Stromal cell of bone marrow (primary cell): Measurements from ENCODE around the gene RPL19.
"Not testable (repeated sequence)": the region's sequence is repeated elsewhere in the genome, so short reads cannot be mapped to it uniquely, and the experiment has no call there.

Experiments used
- DNase-seq: peaks from one replicate; pipeline ENCODE4 v3.0.0-alpha.2; 2012; ENCODE audit warnings: low read depth

The RPL19 gene

DNA sequence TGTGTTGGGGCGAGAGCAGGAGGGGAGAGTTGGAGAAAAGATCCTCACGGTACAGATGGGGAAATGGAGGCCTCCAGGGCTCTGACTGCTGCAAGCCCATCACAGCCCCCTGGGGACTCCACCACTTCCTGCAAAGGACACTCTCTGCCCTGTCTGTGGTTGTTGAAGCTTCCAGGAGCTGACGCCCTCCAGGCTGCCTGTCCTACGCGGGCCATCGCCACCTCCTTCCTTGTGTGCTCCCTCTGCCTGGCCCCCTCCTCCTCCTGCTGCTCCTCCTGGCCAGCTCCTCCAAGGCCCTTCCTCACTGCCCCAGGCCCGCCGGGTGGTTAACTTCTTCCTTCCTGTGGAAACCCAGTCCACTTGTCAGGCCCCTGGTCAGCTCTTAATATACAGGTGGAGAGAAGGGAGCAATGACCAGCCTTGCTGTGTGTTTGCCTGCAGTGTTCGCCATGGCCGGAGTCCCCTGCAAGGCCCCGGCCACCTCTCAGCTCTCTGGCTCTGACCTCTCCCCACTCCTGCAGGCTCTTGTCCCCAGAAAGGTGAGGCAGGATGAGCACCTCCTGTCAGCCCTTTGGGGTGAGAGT, 44.0 kb downstream of the RPL19 start:
- DNase-seq = no peak

GRCh38 chr17:39244600-39245570, 44.8 kb downstream of the RPL19 start:
- DNase-seq = peak; percentile 40

GRCh38 chr17:39246274-39246673, 46.2 kb downstream of the RPL19 start:
- DNase-seq = no peak

- not testable (repeated sequence) for DNase-seq
These were observed 50.0 kb downstream of the RPL19 start for GRCh38 chr17:39250076-39250475.

- no peak for DNase-seq
These were observed 51.9 kb downstream of the RPL19 start for GRCh38 chr17:39251997-39252396.

- DNase-seq = no peak
These were observed 52.8 kb downstream of the RPL19 start for GRCh38 chr17:39252788-39253460.
